Activated naive CD8-positive, alpha-beta T cell treated with anti-CD3 and anti-CD28 coated beads, Interleukin-2, amount 50 U/mL, for 24 hours (primary cell): ENCODE measurements around the gene LDAH.
A peak's percentile ranks its signal among the peaks of the same experiment; 100 is the strongest.

ENCODE experiments used
- ATAC-seq: fragments of 150-1000 bp; cut with Tn5 transposase; one replicate; pipeline ENCODE4 v1.10.0; 2021
- DNase-seq: peaks from one replicate; pipeline ENCODE4 v3.0.0; 2021
- H3K27ac Mint-ChIP-seq: one replicate; pipeline ENCODE4 v1.8.0; 2021; ENCODE audit warnings: mild to moderate bottlenecking, mixed read lengths
- H3K27me3 Mint-ChIP-seq: one replicate; pipeline ENCODE4 v1.8.0; 2021; ENCODE audit warnings: mixed read lengths
- H3K36me3 Mint-ChIP-seq: one replicate; pipeline ENCODE4 v1.8.0; 2021; ENCODE audit warnings: low read depth, mixed read lengths
- H3K4me1 Mint-ChIP-seq: one replicate; pipeline ENCODE4 v1.8.0; 2021; ENCODE audit warnings: mixed read lengths
- H3K4me3 Mint-ChIP-seq: one replicate; pipeline ENCODE4 v1.8.0; 2021; ENCODE audit warnings: mild to moderate bottlenecking, moderate library complexity, mixed read lengths
- H3K9me3 Mint-ChIP-seq: one replicate; pipeline ENCODE4 v1.8.0; 2021; ENCODE audit warnings: mixed read lengths

LDAH gene

DNA sequence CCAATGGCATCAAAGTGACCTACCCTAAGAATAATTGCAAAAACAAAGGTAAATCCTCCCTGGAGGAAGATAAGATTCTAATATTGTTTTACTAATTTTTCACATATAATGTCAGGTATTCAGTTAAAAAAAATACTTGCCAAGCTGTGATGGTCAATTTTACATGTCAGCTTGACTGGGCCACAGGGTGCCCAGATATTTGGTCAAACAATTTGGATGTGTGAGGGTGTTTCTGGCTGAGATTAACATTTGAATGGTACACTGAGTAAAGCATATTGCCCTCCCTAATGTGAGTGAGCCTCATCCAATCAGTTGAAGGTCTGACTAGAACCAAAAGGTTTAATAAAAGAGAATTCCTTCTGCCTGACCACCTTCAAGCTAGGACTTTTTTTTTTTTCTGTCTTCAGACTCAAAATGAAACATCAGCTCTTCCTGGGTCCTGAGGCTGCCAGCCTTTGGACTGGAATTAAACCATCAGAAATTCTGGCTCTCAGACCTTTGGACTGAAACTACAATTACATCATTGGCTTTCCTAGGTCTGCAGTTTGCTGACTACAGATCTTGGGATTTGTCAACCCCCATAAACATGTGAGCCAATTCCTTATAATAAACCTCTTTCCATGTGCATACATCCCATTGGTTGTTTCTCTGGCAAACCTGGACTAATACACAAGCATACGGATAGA lies 65.4 kb downstream of the LDAH start:
- ATAC-seq (no peak), DNase-seq (no peak)
- Mint-ChIP-seq H3K36me3 (peaks cover 56% of the 10 kb centered on the region), H3K4me1 (peaks cover 14% of the 10 kb centered on the region), H3K27me3 (no peaks in the 10 kb centered on the region), H3K27ac (no peak overlapping the region), H3K4me3 (no peak overlapping the region), H3K9me3 (peaks cover 4% of the 10 kb centered on the region)

DNA sequence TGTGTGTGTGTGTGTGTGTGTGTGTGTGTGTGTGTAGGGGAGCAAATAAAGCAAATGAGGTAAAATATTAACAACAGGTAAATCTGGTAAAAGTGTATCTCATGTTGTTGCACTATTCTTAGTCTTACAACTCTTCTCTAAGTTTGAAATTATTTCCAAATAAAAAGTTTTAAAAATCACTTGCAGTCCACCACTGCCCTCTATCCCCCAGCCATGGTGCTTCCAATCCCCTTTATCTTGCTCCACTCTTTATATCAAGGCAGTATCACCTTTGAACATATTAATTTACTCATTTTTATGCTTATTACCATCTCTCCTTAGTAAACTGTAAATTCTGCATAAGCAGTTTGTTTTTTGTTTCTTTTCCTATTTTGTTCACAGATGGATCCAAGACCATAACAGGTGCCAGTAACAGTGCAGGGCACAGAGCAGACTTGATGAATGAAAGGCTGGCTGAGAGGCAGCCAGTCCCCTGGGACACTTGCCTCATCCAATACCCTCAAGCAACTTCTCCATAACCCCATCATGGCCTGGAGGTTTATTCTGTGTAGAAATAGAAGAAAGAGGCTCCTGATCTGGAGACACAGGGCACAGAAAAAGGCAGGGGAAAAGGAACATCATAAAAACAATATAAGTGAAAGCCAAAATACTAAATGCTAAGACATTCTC lies 67.6 kb downstream of the LDAH start:
- Mint-ChIP-seq H3K4me3 (no peak overlapping the region), H3K36me3 (peaks cover 59% of the 10 kb centered on the region), H3K9me3 (peaks cover 3% of the 10 kb centered on the region), H3K27ac (no peak overlapping the region), H3K27me3 (no peaks in the 10 kb centered on the region), H3K4me1 (peaks cover 14% of the 10 kb centered on the region)
- DNase-seq = no peak
- no peak for ATAC-seq

DNA sequence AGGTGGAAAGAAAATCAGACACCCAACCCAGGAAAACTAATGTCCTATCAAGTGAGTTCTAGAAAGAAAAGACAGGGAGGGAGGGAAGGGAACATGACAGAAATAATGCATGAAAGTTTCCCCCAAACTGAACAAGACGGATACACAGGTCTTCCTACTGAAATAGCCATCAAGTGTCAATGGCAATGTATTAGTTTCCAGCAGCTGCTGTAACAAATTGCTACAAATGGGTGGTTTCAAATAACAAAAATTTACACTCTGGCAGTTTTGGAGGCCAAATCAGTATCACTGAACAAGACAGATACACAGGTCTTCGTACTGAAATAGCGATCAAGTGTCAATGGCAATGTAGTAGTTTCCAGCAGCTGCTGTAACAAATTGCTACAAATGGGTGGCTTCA lies 70.6 kb downstream of the LDAH start:
- Mint-ChIP-seq H3K9me3 (peaks cover 3% of the 10 kb centered on the region), H3K27me3 (no peaks in the 10 kb centered on the region), H3K4me3 (no peak overlapping the region), H3K36me3 (peaks cover 42% of the 10 kb centered on the region), H3K27ac (no peak overlapping the region), H3K4me1 (no peaks in the 10 kb centered on the region)
- DNase-seq (no peak), ATAC-seq (no peak)

DNA sequence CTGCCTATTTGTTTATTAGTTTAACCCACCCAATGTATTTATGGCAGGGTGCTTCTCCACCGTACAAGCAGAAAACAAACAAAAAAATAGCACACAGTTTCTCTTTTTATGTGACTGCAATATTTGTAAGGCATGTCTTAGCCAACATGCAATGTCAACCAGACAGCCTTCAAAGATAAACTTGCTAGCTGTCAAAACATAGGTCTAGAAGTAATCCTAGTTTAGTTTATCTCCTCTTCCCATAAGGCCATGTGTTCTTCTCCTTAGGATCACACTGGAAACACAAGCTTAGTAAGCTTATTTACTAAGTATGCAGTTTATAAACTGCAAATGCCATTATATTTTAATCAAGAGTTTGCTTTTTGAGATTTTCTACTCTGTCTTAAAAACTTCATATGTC lies 75.6 kb downstream of the LDAH start:
- Mint-ChIP-seq H3K4me3 (no peak overlapping the region), H3K27me3 (no peaks in the 10 kb centered on the region), H3K36me3 (peaks cover 33% of the 10 kb centered on the region), H3K27ac (no peak overlapping the region), H3K4me1 (no peaks in the 10 kb centered on the region), H3K9me3 (peaks cover 3% of the 10 kb centered on the region)
- DNase-seq (no peak), ATAC-seq (no peak)

DNA sequence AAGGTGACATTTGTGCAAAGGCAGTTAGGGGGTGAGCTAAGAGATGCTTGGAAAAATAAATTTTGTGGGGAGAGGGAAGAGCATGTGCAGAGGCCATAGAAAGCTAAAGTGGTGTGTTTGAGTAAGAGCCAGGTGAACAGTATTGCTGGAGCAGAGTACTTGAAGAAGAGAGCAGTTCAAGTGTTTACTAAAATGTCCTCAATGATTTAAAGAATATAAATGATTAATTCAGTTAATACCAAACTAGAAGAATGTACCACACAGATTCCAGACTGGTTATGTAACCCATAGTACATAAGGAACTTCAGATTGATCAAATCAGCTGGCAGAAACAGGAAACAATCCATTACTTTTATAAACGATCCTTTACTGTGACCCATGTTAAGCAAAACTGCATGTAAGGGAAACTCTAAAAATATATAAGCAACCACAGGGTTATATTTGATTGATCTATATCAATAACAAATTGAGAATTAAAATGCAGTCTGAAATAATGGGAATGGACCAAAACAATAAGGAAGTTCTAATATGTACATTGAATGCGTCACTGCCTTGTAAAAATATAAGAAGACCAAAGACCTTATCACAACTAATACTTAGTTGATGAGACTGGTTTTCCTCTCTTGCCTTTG lies 76.9 kb downstream of the LDAH start:
- DNase-seq (no peak), ATAC-seq (no peak)
- peaks cover 37% of the 10 kb centered on the region for H3K36me3 Mint-ChIP-seq
- H3K9me3 Mint-ChIP-seq = no peaks in the 10 kb centered on the region
- H3K4me1 Mint-ChIP-seq = no peaks in the 10 kb centered on the region
- H3K4me3 Mint-ChIP-seq = no peak overlapping the region
- no peak overlapping the region for H3K27ac Mint-ChIP-seq
- H3K27me3 Mint-ChIP-seq = no peaks in the 10 kb centered on the region

DNA sequence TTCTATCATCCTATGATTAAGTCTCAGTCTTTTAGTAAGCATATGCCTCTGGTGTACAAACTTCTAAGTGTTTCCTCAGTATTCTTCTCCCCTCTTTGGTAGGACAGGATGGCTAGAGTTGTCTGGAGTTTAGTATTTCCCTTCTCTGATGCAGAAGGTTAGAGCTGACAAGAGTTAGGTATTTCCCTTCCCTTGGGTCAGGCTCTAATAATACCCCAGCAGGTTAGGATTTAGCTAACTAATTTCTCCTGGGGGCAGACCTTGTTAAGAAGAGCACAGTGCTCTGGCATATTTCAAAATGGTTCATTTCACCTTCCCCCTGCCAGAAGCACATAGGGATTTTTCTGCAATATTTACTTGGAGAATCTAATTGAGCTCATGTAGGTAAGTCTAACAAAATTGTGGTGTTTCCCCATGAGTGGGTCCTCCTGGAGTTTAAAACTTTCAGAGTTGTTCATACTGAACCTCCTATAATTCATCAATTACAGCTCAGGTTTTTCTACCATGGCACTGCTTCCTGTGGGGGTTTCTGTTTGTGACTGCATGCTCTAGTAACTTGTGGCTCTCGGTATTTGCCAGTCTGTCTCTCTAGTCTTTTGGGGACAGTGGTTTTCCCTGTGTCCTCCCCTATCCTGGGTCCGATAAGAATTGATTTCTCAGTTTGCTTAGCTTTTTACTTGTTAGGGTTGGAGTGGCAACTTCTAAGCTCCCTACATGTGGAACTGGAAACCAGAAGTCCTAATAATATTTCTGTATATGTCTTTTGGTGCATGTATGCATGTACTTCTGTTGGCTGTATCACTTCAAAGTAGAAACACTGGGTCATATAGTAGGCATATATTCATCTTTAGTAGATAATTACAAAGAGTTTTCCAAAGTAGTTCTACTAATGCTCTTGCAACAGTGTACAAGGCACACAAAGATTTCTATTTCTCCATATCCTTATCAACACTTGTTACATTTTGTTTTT lies 78.2 kb downstream of the LDAH start:
- Mint-ChIP-seq H3K4me1 (no peaks in the 10 kb centered on the region), H3K27me3 (no peaks in the 10 kb centered on the region), H3K36me3 (peaks cover 42% of the 10 kb centered on the region), H3K9me3 (no peaks in the 10 kb centered on the region), H3K27ac (no peak overlapping the region), H3K4me3 (no peak overlapping the region)
- ATAC-seq (no peak), DNase-seq (no peak)

DNA sequence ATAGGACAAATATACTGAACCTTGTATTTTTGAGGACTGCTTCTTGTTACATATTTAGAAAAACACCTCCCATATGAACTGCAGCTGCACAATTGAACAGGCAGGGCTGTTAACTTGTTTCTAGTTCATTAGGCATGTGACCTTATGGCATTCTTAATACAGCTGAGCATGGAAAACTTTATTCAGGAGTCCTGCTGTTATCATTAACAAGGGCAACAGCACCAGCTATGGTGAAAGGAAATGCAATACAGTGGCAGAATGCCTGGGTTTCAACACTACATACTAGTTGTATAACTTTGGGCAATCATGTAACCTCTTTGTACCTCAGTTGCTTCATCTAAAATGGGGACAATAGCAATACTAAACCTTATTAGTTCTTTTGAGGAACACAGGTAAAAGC lies 84.1 kb downstream of the LDAH start:
- peaks cover 62% of the 10 kb centered on the region for H3K36me3 Mint-ChIP-seq
- DNase-seq (no peak), ATAC-seq (no peak)
- H3K27me3 Mint-ChIP-seq = no peaks in the 10 kb centered on the region
- no peak overlapping the region for H3K4me3 Mint-ChIP-seq
- H3K27ac Mint-ChIP-seq = no peak overlapping the region
- H3K4me1 Mint-ChIP-seq = peaks cover 5% of the 10 kb centered on the region
- H3K9me3 Mint-ChIP-seq = no peaks in the 10 kb centered on the region

DNA sequence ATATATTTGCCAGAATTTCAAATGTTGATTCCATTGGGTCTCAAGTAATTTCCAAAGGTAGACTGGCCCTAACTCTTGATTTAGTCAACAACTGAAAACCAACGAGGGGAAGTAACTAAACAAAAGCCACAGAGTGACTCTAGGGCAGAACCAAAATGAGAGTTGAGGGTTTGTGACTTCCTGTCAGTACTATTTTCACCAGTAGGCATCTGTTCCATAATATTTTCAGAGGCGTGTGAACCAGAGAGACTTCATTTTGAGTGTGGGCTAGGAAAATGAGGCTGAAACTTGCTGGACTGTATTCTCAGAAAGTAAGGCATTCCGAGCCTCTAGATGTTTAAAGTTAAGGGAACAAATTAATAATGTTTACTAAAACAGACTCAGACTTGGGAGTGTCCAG lies 85.4 kb downstream of the LDAH start:
- peaks cover 63% of the 10 kb centered on the region for H3K36me3 Mint-ChIP-seq
- peaks cover 5% of the 10 kb centered on the region for H3K4me1 Mint-ChIP-seq
- DNase-seq (no peak), ATAC-seq (no peak)
- H3K9me3 Mint-ChIP-seq = no peaks in the 10 kb centered on the region
- H3K4me3 Mint-ChIP-seq = no peak overlapping the region
- H3K27ac Mint-ChIP-seq = no peak overlapping the region
- no peaks in the 10 kb centered on the region for H3K27me3 Mint-ChIP-seq

DNA sequence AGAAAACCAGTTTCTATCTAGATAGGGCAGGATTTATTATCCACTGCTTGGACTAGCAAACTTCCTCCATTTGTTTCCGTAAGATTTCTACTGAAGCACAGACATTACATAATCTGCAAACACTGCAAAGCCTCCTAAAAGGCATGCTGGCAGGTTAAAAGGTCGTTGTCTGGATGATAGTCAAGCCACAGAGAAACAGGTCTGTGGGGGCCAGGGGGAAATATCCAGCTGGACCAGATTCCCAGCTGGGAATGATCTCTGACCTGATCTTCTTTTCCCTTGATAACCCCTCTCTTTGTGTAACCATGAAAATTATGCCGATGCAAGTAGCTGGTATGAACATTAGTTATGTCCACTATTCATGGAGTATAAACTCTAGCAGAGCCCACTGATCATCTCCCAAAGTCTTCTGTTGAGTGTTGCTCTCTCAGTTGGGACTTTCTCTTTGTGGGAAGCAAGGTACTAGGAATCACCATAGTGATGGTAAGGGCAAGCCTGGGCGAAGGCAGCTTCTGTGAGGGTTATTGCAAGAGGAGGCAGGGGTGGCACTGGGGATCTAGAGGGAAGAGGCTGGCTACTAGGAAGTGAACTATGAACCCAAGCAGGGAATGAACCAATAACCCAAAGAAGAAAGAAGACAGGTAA lies 94.7 kb downstream of the LDAH start:
- Mint-ChIP-seq H3K4me3 (no peak overlapping the region), H3K9me3 (peaks cover 4% of the 10 kb centered on the region), H3K27me3 (no peaks in the 10 kb centered on the region), H3K4me1 (peaks cover 4% of the 10 kb centered on the region), H3K36me3 (peaks cover 43% of the 10 kb centered on the region), H3K27ac (no peak overlapping the region)
- DNase-seq (no peak), ATAC-seq (no peak)

DNA sequence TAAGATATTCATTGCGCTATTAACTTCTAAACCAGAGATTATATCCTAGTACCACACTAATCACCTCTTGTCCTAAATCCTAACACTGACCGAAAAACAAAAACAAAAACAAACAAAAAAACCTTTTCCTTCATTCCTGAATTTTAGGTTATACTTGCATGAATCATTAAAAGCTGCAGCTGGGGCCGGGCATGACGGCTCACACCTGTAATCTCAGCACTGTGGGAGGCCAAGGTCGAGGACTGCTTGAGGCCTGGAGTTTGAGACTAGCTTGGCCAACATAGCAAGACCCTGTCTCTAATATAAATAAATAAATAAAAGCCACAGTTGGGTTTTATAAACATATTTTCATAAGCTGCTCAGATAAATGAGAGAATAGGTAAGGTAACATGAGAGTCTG lies 96.0 kb downstream of the LDAH start:
- peaks cover 4% of the 10 kb centered on the region for H3K9me3 Mint-ChIP-seq
- no peak overlapping the region for H3K27ac Mint-ChIP-seq
- no peak overlapping the region for H3K4me3 Mint-ChIP-seq
- H3K4me1 Mint-ChIP-seq = peaks cover 4% of the 10 kb centered on the region
- ATAC-seq (no peak), DNase-seq (no peak)
- H3K27me3 Mint-ChIP-seq = no peaks in the 10 kb centered on the region
- H3K36me3 Mint-ChIP-seq = peaks cover 51% of the 10 kb centered on the region

DNA sequence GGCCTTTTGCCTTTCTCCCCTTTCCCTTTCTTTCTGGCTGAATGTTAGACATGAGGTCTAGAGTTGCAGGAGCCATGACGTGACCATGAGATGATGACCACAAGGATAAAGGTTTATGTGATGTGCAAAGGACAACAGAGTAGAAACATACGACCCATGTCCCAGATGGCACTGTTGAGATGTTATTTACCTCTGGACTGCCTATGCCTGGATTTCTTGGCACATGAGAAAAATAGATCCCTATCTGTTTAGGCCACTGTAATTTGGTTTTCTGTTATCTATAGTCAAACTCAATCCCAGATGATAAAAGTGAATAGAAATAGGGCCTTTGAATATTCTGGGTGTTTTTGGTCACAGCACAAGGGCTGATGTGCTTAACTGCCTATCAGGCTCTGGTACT lies 97.1 kb downstream of the LDAH start:
- no peak overlapping the region for H3K4me3 Mint-ChIP-seq
- DNase-seq (no peak), ATAC-seq (no peak)
- H3K4me1 Mint-ChIP-seq = peaks cover 4% of the 10 kb centered on the region
- H3K27me3 Mint-ChIP-seq = no peaks in the 10 kb centered on the region
- peaks cover 9% of the 10 kb centered on the region for H3K9me3 Mint-ChIP-seq
- no peak overlapping the region for H3K27ac Mint-ChIP-seq
- H3K36me3 Mint-ChIP-seq = peaks cover 59% of the 10 kb centered on the region

DNA sequence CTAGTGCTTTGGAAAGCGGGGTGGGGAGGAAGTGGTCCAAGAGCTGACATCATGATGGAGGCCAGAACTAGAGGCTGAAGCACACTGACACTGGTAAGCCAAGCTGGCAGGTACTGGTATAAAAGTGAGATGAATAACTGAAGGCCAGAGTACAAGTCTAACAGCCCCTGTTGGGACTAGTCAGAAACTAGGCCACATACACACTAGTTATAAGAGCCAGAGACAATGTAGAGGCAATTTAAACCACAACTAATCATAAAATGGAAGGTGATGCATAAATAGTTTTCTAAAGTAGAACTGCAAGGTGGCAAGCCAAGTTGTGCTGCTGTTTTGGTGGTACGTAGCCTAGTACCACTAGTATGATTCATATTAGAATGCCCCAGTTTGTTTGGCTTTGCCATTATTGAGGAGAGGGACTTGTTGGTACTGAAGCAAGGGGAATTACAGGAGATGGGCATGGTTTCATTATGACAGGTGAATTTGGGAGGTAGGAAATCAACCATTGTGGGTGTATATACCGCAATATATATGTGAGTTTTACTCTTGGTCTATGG lies 98.3 kb downstream of the LDAH start:
- H3K4me1 Mint-ChIP-seq = peaks cover 4% of the 10 kb centered on the region
- no peak overlapping the region for H3K4me3 Mint-ChIP-seq
- H3K27ac Mint-ChIP-seq = no peak overlapping the region
- peaks cover 69% of the 10 kb centered on the region for H3K36me3 Mint-ChIP-seq
- peaks cover 18% of the 10 kb centered on the region for H3K9me3 Mint-ChIP-seq
- ATAC-seq (peak; percentile 15), DNase-seq (no peak)
- H3K27me3 Mint-ChIP-seq = no peaks in the 10 kb centered on the region

DNA sequence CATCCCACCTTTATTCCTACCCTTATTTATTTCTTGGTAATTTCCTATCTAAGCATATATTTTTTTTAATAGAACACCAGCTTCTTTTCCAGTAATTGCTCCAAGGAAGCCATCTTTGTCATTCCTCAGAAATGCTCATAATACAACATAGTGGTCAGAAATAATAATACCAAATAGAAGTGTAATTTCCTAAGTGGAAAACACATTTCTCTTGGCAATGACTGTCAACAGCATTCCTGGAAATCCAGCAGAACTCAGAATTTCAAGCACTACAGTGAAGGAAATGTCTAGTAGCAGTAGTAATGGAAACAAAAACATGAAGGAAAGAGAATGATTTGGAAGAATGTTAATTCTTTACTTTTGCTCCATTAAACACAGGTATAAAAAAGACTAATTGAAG lies 99.4 kb downstream of the LDAH start:
- ATAC-seq (no peak), DNase-seq (no peak)
- H3K36me3 Mint-ChIP-seq = peaks cover 76% of the 10 kb centered on the region
- H3K9me3 Mint-ChIP-seq = peaks cover 26% of the 10 kb centered on the region
- no peaks in the 10 kb centered on the region for H3K27me3 Mint-ChIP-seq
- no peak overlapping the region for H3K27ac Mint-ChIP-seq
- H3K4me1 Mint-ChIP-seq = peaks cover 4% of the 10 kb centered on the region
- H3K4me3 Mint-ChIP-seq = no peak overlapping the region
